GM19438 (cell line): ENCODE data around the gene PPP1R15B.

Experiments
- ATAC-seq: cut with Tn5 transposase; IDR thresholded peaks from one replicate; pipeline ENCODE4 v1.9.1; 2021; ENCODE audit warnings: low read depth; ENCODE audit not compliant: unreplicated experiment

PPP1R15B gene

DNA sequence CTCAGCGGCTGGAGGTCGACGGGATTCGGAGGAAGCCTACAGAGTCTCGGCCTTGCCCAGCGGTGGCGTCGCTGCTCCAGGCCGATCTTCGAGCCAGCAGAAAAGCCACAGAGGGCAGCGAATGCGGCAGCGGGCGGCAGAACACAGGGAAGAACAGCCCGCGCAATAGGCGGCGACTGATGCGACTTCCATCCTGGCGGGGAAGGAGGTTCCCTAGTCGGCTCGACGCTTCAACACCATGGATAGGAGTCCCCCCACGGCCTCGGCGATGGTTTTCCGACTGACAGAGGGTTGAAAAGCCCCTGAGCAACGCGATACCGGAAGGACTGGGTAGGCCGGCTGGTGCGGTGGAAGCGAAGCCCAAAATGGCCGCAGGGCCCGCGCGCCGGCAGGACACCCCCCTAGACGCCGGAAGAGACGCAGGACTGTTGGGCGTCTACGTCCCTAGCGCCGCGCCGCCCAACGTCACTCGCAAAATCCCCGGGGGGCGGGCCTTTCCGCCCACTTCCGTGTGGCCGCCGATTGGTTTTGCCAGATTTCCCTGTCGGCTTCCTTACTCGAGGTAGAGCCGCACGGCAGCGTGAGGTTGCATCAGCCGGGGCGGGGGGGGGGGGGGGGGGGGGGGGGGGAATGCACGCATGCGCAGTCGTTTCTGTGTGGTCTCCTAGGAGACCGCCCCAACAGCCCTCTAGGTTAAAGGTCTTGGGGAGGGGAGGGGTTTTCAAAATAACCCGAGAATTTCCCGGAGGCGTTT is at the start of gene PPP1R15B:
TSS of gene PPP1R15B (minus strand) at position 367 of the 754 bp plus-strand sequence. CDS start 406 bp downstream, outside the sequence.
- peak; percentile 90 for ATAC-seq

- no peak for ATAC-seq
Measured at GRCh38 chr1:204460346-204460745, 48.7 kb upstream of the PPP1R15B start.

- no peak for ATAC-seq
Measured at GRCh38 chr1:204459706-204460105, 48.1 kb upstream of the PPP1R15B start.

DNA sequence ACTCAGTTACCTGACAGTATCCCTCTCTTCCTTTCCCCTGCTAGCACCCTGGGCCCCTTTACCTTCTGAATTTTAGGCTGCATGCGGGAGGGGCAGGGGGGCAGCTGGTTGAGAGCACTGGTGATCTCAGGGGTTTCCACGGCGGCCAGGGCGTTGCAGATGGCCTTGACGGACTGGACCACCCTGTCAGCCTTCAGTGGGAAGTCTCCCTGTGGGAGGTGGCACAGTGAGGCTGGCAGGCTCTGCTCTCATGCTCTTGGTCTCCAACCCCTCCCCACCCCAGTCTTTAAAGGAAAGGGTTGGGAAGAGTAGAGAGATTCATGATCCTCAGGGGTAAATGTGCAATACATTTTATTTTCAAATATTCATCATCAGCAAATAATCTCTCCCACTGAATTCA is 46.0 kb upstream of the PPP1R15B start:
- ATAC-seq = no peak

- no peak for ATAC-seq
Measured at GRCh38 chr1:204456826-204457442, 45.3 kb upstream of the PPP1R15B start.

GRCh38 chr1:204455831-204456145 is 44.2 kb upstream of the PPP1R15B start:
- ATAC-seq = no peak

- no peak for ATAC-seq
Measured at GRCh38 chr1:204455063-204455830, 43.6 kb upstream of the PPP1R15B start.

- ATAC-seq = no peak
Measured at GRCh38 chr1:204454476-204454875, 42.9 kb upstream of the PPP1R15B start.

DNA sequence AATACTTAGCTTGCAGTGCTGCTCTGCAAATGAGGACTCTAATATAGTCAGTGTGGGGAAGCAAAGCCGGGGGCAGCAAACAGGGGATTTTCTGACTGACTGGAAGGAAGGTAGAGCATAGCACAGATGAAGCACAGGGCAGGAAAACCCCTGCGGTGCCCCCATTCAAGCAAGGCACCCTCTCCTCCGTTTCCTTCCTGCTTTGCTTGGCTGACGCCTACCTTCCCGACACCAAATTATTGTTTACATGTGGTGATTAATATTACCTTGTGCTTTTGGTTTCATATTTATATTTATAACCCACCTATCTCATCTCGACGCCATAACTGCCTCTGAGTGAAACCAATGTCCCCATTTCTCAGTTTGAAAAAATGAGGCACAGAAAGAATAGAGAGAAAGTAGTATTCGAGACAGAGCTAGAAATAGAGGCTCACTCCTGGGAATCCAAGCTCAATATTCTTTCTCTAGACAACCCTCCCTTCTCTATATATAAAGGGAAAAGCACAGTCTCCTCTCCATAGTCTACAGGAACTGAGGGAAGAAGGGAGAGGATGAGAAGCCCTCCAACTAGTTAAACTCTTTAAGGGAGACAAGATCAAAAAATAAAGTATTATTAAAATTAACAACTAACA is 41.6 kb upstream of the PPP1R15B start:
- peak; percentile 68 for ATAC-seq

DNA sequence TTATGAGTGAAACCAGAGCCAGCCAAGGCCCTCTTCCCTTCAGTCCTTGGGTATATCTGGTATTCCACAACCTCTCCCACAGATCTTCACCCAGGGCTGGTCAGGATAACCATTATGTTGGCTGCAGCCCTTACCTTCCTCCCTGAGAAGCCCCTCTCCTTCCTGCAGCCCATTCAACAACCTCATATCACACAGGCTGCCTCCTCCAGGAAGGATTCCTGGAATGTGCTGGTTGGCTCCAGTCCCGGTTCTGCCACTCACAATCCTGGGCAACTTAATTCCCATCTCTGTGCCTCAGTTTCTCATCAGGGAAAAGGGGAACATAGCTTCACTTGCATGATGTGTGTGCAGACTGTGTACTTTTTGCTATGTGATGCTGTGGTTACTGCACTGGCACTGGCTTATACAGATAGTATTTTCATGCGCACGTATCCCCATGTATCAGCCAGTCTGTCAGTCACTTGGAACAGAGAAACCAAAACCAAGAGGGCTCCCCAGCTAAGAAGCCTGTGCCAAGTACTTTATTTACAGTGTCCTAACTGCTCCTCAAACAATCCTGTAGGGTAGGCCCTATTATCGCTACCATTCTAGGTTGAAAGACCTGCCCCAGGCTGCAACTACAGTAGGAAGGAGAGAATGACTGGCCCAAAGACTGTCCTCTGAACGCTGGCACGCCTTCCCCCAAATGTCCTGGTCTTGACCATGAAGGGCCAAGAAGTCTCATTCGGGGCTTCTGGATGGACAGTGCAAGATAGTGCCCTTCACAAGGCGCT is 39.9 kb upstream of the PPP1R15B start:
- ATAC-seq = no peak

- ATAC-seq = no peak
Measured at GRCh38 chr1:204450461-204451257, 39.0 kb upstream of the PPP1R15B start.

GRCh38 chr1:204449678-204450280 is 38.2 kb upstream of the PPP1R15B start:
- ATAC-seq = no peak

DNA sequence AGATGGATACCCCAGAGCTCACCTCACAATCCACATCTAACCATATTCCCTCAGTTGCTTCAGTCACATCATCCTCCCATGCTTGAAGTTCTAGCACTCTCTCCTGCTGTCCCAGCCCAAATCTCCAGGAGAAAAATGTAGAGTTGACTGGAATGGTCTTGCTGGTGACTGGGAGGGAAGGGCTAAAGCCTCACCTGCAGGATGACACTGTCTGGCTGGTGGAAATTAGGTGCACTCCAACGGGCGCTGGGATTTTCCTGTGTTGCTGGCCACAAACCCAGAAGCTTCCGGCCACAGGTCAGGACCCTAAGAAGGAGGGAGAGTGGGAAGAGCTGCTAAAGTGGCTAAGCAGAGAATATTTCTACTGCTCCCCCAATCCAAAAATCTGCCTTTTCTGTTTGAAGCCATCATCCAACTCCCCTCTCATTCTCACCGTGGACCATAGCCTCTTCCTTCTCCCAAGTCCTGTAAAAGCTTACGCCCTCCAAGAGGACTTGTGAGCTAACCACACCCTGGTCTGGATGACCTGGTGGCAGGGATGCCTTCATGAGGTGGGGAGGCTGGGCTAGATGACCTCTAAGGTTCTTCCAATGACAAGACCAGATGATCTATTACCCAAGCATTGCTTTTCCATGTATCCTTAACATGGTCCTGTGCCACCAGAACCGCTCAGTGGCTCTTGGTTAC is 37.5 kb upstream of the PPP1R15B start:
- no peak for ATAC-seq

- no peak for ATAC-seq
Measured at GRCh38 chr1:204448344-204448964, 36.8 kb upstream of the PPP1R15B start.

- no peak for ATAC-seq
Measured at GRCh38 chr1:204447736-204448135, 36.1 kb upstream of the PPP1R15B start.

DNA sequence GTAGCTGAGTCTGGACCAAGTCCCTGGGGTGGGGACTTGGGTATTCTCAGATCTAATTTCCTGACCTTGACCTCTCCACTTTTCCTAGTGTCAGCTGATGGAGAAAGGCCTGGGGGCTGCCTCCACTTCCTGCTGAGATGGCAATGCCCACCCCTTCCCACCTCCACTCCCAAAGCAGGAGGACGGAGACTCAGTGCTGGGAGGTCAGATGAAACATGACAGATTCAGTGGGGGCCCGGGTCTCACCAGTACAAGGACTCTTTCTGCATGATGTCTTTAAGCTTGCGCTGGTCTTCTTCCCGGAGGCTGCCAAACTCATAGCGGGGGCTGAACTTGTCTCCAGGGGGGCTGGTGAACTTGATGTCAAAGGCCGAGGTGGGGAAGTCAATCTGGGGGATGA is 35.6 kb upstream of the PPP1R15B start:
- no peak for ATAC-seq

DNA sequence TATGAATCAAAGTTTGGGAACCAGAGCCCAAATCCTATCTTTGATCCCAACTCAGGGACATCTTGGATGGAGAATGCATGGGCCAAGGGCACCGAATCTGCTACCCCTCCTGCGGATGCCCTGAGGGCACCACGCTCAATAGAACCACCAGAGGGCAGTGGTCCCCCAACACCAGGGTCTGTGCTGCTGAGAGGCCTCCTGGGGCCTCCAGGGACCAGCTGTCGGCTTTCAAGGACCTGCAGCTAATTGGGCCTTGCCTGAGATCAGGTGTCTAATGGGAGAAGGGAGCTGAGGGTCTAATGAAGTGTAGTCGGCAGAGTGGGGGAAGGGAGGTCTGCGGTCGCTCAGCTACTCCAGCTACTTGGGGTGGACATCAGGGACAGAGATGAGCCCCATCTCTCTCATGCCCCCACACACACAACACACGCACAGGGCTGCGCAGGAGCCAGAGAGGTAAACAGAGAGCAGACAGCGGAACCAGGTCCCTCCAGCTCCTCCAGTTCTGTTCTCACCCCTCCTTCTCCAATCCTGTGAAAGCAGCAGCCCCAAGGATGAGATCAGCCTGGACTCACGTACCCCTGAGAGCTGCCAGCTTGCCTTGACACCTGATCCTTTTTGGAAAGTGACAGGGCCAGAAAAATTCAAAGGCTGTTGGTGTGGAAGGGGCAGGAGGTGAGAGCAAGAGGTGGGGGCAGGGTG is 34.9 kb upstream of the PPP1R15B start:
- ATAC-seq = peak; percentile 74
